Left lung (tissue), 10 donors: ENCODE measurements around the gene GPC6. TPM values are rescaled to one million over a fixed set of nuclear protein-coding genes. Genes with fewer than 3 reads are reported as not detected.

Experiments used
- ATAC-seq: fragments of 200-7000 bp; cut with Tn5 transposase; one replicate; pipeline ENCODE4 v1.9.1; 2020; ENCODE audit warnings: moderate library complexity
- DNase-seq, 4 donors: peaks; one replicate each; pipeline ENCODE4 v3.0.0-alpha.2; 2013 to 2020
- H3K27ac ChIP-seq, 2 donors: fragments of 200-600 bp; sonication (generic) in 1 of 2; one replicate each; pipeline versions ENCODE4 v1.5.0 to v1.8.0; 2020 to 2021
- H3K27me3 ChIP-seq, 2 donors: fragments of 200-600 bp; sonication (generic) in 1 of 2; one replicate each; pipeline versions ENCODE4 v1.5.0 to v1.8.0; 2020 to 2021
- H3K36me3 ChIP-seq, 2 donors: fragments of 200-600 bp; sonication (generic) in 1 of 2; one replicate each; pipeline versions ENCODE4 v1.5.0 to v1.8.0; 2020 to 2021
- H3K4me1 ChIP-seq, 2 donors: fragments of 200-600 bp; one replicate each; pipeline ENCODE4 v1.8.0; 2021
- H3K4me3 ChIP-seq, 2 donors: fragments of 200-600 bp; sonication (generic) in 1 of 2; one replicate each; pipeline versions ENCODE4 v1.5.0 to v1.8.0; 2020 to 2021; ENCODE audit warnings: mild to moderate bottlenecking in 1 of 2
- H3K9me3 ChIP-seq, 2 donors: fragments of 200-600 bp; sonication (generic) in 1 of 2; one replicate each; pipeline versions ENCODE4 v1.5.0 to v1.8.0; 2020 to 2021
- intact Hi-C, 2 donors: fragments of 100-400 bp; cut with DNase I; formaldehyde crosslinking; loops; one replicate each; pipeline versions ENCODE4 v1.11.2 to v1.14.2; 2022
- polyA plus RNA-seq, 6 donors: library from polyadenylated mRNA; unstranded; fragments of 120-200 nt; gene quantifications; one replicate each; pipeline ENCODE4 v1.2.1, GENCODE V29; 2013; ENCODE audit not compliant: insufficient read length in 6 of 6
- total RNA-seq, 2 donors: library from RNA; stranded (reverse); fragmentation: NEBNext Ultra II Directional; extraction: Animal tissue kit (Norgen Biotek cat#: 25700); gene quantifications; one replicate each; pipeline ENCODE4 v1.2.1, GENCODE V29; 2021
- TF ChIP-seq, protein P1 (sequence below), 2 donors: fragments of 200-600 bp; sonication (generic) in 1 of 2; IDR thresholded peaks; one replicate each; pipeline versions ENCODE4 v1.5.0 to v1.8.0; 2021; ENCODE audit warnings: antibody characterized with exemption in 2 of 2
- donor health status: DM: no; HTN: yes; CAD: no.
- donor health status: DM: no; HTN: no; CAD: no.

Gene GPC6
- total and polyA plus RNA-seq, 8 donors = 9.6 to 25.8 (median 21.1) TPM

DNA sequence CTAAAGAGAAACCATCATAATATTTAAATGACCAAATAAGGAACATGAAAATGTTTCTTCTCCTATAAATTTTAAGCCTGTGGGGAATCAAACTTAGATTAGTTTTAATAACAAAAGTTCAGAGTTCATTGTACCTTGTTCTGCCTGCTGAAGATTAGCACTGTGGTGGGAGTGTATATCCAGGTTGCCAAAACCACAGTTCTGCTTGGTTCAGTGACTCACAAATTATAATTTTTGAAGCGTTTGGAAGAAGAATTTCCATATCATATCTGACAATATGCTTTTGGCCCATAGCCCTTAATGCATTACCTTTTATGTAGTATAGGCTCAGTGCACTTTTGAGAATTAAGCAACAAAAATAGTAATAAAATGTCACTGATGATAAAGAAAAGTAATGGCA lies 545.2 kb downstream of the GPC6 start:
- no peaks in the 10 kb centered on the region for H3K4me1 ChIP-seq
- intact Hi-C loops = no loop called here
- ATAC-seq = no peak
- DNase-seq = no peak
- TF ChIP-seq, protein P1, sequence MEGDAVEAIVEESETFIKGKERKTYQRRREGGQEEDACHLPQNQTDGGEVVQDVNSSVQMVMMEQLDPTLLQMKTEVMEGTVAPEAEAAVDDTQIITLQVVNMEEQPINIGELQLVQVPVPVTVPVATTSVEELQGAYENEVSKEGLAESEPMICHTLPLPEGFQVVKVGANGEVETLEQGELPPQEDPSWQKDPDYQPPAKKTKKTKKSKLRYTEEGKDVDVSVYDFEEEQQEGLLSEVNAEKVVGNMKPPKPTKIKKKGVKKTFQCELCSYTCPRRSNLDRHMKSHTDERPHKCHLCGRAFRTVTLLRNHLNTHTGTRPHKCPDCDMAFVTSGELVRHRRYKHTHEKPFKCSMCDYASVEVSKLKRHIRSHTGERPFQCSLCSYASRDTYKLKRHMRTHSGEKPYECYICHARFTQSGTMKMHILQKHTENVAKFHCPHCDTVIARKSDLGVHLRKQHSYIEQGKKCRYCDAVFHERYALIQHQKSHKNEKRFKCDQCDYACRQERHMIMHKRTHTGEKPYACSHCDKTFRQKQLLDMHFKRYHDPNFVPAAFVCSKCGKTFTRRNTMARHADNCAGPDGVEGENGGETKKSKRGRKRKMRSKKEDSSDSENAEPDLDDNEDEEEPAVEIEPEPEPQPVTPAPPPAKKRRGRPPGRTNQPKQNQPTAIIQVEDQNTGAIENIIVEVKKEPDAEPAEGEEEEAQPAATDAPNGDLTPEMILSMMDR (IDR thresholded peaks at IDR 0.05) = no peak
- H3K27me3 ChIP-seq = no peaks in the 10 kb centered on the region
- no peak overlapping the region for H3K4me3 ChIP-seq
- no peaks in the 10 kb centered on the region for H3K36me3 ChIP-seq
- no peaks in the 10 kb centered on the region for H3K9me3 ChIP-seq
- H3K27ac ChIP-seq = no peak overlapping the region

DNA sequence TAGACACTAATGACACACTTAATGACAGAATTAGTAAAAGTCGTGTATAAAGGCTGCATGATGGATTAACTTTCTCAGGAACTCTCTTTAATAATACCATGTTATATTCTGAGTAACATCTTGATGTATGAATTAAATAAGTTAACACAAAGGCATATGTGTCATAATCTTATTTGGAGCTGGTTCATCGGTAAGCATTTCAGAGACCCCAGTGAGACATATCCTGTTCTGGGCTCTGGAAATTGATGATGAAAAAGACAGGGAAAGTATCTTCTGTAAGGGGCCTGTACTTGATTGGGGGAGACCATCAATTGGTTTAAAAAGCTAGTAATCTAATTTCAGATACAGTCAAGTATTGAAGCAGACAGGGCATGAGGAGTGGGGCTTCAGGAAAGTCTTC lies 547.9 kb downstream of the GPC6 start:
- Histone ChIP-seq H3K9me3 (no peaks in the 10 kb centered on the region), H3K4me3 (no peak overlapping the region), H3K36me3 (no peaks in the 10 kb centered on the region), H3K4me1 (no peaks in the 10 kb centered on the region), H3K27me3 (no peaks in the 10 kb centered on the region), H3K27ac (no peak overlapping the region)
- no peak for ATAC-seq
- intact Hi-C loops = no loop called here
- TF ChIP-seq, protein P1 (IDR thresholded peaks at IDR 0.05) = no peak
- DNase-seq = no peak

DNA sequence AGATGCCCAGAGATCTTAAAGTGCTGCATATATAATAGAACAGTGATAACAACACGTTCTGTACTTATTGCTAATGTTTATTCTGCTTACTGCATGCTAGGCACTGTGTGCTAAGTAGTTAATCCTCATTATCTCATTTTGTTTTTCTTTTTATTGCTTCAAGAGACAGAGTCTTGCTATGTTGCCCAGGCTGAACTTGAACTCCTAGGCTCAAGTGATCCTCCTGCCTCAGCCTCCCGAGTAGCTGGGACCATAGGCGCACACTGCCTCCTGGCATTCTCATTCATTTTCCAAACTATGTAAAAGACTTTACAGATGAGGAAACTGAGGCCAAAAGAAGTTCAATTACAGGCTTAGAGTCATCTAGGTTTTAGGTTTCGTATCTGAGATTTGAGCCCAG lies 548.4 kb downstream of the GPC6 start:
- no peak for ATAC-seq
- Histone ChIP-seq H3K27ac (no peak overlapping the region), H3K36me3 (no peaks in the 10 kb centered on the region), H3K9me3 (no peaks in the 10 kb centered on the region), H3K4me1 (no peaks in the 10 kb centered on the region), H3K27me3 (no peaks in the 10 kb centered on the region), H3K4me3 (no peak overlapping the region)
- no peak for DNase-seq
- TF ChIP-seq, protein P1 (IDR thresholded peaks at IDR 0.05) = no peak
- intact Hi-C loops = no loop called here

DNA sequence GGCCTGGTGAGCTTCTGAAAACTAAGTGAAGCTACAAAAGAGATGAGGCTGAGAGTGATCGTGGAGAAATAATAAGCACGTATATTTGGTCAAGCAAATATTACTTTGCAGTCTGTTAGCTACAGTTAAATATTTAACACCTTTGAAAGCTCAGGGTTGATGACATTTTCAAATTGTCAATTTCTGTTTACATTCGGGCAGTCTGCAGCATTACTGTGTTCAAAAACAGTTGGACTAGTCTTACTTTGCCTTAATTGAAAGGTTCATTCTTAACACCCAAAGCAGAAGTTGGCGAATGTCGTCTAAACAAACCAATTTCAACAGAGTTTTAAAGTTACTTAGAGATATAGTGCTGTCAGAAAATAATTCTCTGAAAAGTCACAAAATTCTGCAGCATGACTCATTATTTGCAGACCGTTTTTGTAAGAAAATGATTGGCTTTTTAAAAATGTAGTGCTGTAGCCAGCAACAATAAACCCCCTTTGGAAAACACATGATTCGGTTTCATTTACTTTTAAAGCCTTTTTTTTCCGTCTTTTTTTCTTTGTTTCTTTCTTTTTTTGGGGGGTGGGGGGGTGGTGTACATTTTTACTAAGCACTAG lies 549.0 kb downstream of the GPC6 start:
- H3K27me3 ChIP-seq = no peaks in the 10 kb centered on the region
- intact Hi-C loops = no loop called here
- H3K4me1 ChIP-seq = no peaks in the 10 kb centered on the region
- TF ChIP-seq, protein P1 (IDR thresholded peaks at IDR 0.05) = no peak
- H3K27ac ChIP-seq = no peak overlapping the region
- H3K36me3 ChIP-seq = no peaks in the 10 kb centered on the region
- H3K4me3 ChIP-seq = no peak overlapping the region
- H3K9me3 ChIP-seq = no peaks in the 10 kb centered on the region
- ATAC-seq (no peak), DNase-seq (no peak)

DNA sequence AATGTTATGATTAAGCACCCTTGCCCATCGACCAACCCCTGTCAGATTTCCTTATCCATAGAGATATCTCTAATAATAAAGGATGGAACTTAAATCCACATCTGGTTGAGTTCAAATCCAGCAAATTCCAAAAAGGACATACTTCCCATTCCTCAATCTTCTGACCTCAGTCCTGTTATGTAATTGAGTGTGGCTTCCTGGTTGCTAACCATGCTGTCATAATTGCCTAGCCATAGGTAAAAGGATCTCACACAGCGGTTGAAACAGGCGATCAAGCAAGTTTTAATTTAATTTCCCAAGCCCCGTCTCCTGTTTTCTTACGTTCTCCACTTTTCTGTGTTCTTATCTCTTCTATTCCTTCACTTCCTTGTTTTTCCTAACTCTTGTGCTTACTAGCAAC lies 550.3 kb downstream of the GPC6 start:
- Histone ChIP-seq H3K4me1 (no peaks in the 10 kb centered on the region), H3K36me3 (no peaks in the 10 kb centered on the region), H3K9me3 (no peaks in the 10 kb centered on the region), H3K27ac (no peak overlapping the region), H3K4me3 (no peak overlapping the region), H3K27me3 (no peaks in the 10 kb centered on the region)
- no peak for ATAC-seq
- TF ChIP-seq, protein P1 (IDR thresholded peaks at IDR 0.05) = no peak
- no peak for DNase-seq
- intact Hi-C loops = no loop called here
